ENCODE data around the gene PHF11.

PHF11 gene

GRCh38 chr13:49498206-49498605, 2.5 kb downstream of the PHF11 start:
- DNase-seq (ENCODE audit: low read depth in 3 of 3) = no peak

- no peak for DNase-seq (ENCODE audit: low read depth in 3 of 3)
These were observed 4.3 kb downstream of the PHF11 start for GRCh38 chr13:49499889-49500660.

DNA sequence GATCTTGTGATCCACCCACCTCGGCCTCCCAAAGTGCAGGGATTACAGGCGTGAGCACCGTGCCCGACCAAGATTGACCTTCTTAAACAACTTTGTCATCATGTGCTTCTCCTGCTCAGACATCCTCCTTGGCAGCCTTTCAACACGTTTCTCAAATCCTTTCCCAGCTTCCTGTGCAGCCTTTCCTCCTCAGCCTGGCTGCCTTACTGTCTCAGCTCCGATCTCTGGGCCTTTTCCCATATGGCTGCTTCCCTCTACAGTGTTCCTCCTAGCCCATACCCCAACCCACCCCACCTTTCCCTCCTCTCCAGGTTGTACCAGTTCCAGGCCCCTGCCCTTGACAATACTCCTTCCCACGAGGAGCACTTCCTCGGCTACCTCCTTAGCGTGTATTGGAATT, 7.2 kb downstream of the PHF11 start:
- no peak for DNase-seq (ENCODE audit: low read depth in 3 of 3)

DNA sequence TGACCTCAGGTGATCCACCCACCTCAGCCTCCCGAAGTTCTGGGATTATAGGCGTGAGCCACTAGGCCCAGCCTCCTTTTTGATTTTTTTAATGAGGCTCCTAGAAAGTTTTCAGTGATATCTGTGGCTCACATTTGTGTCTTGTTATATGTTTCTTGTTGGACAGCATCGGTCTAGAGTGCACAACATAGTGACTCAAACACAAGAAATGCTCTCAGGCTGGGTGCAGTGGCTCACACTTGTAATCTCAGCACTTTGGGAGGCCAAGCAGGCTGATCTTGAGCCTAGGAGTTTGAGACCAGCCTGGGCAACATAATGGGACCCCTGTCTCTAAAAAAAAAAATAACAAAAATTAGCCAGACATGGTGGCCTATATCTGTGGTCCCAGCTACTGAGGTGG, 8.2 kb downstream of the PHF11 start:
- no peak for DNase-seq (ENCODE audit: low read depth in 3 of 3)

GRCh38 chr13:49512578-49512977, 16.8 kb downstream of the PHF11 start:
- DNase-seq (ENCODE audit: low read depth in 3 of 3) = no peak

DNA sequence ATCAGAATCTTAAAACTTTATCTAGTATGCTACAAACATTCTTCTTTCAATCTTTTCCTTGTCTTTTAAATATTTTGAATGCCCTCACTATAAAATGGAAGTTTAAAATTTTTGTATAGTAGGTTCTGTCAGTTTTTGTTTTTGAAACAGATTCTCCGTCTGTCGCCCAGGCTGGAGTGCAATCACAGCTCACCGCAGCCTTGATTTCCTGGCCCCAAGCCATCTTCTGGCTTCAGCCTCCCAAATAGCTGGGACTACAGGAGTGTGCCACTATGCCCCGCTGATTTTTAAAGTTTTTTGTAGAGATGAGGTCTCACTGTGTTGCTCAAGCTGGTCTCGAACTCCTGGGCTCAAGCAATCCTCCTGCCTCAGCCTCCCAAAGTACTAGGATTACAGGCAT, 20.7 kb downstream of the PHF11 start:
- no peak for DNase-seq (ENCODE audit: low read depth in 3 of 3)

DNA sequence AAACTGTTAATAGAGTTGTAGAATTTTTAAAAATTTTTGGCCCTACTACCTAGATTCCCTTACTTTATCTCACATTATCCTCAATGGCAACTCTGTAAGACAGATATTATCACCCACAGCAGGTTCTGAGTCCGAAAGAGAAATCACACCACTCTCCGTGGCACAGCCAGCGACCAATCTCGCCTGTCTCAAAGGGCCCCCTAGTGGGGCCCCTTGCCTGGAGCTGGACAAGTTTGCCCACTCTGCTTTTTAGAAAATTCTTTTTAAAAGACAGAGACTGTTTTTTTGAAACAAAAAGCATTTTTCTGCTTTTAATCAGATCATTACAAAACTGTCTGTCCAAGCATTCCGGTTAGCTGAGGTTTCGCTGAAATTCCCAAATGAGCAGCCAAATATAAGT, 21.7 kb downstream of the PHF11 start:
- no peak for DNase-seq (ENCODE audit: low read depth in 3 of 3)

DNA sequence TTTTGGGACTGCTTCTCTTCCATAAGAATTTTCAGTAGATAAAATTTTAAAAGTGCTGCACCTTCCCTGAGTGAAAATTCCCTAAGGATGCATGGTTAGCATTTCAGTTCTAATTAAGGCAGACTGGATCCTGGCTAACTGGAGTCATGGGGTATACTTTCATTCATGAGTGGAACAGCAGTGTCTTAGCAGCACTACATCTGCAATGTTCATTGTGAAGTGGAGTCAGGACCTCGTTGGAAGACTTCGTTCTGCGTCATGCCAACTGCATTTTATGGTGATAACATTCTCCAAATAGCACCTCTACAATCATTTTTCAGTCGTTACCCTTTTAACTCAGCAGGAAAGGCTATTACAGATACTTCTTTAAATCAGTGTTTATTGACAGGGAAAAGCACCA, 25.5 kb downstream of the PHF11 start:
- no peak for DNase-seq (ENCODE audit: low read depth in 3 of 3)

DNA sequence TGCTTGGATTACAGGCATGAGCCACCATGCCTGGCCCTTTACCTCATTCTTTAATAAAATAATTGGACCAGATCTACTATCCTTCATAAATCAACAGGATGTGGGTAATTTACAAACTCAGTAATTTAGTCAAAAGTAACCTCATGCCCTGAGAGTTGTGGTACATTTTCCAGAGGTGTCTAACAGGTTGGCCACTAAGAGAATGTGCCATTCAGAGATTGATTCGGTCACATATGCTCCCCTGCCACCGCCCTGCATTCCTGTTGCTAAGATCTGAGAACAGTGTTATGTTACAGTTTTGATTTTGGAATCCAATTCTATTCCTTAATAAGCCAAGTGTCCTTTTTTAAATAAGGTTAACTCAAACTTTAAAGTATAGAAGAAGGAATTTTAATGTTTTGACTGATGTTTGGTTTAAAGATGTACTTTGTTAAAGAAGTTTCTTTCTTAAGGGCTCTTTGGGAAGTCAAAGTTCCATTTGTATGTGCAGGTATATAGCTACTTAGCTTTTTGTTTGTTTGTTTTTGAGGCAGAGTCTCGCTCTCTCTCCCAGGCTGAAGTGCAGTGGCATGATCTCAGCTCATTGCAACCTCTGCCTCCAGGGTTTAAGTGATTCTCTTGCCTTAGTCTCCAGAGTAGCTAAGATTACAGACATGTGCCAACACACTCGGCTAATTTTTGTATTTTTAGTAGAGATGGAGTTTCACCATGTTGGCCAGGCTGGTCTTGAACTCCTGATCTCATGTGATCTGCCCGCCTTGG, 29.2 kb downstream of the PHF11 start:
- DNase-seq (ENCODE audit: low read depth in 3 of 3) = no peak

DNA sequence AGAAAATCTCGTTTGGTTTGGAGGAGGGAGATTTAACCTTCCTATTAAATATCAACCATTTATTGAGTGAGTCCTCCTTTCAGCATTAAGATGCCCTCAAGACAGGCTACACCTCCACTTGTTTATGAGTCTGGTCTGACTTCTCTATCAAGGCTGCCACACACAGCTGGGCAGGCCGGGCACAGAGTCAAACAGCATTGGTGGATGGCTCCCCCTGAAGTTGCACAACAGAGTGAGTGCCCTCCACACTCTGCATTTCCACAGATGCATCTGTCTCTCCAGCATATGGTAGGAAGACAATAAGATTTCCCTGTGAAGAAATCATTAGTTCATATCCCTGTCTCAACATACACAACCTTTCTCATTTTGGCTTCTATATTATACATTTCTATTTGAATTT, 31.4 kb downstream of the PHF11 start:
- DNase-seq (ENCODE audit: low read depth in 3 of 3) = no peak

DNA sequence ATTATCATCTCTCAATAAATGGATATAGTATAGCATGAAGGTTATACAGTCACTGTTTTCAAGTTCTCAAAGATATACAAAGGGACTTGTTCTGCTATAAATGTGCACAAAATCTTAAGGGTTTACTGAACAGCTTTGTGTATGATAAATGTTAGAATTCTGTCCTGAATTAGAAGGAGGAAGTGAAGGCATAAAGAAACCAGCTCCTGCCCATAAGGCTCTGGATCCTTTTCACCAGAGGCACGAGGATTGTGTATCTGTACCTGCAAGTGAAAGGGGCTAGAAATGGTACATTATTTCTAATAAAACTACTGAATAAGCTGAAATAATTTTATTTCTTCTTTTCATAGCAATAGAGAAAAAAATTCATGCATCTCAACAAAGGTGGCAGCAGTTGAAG, 32.4 kb downstream of the PHF11 start:
- no peak for DNase-seq (ENCODE audit: low read depth in 3 of 3)

DNA sequence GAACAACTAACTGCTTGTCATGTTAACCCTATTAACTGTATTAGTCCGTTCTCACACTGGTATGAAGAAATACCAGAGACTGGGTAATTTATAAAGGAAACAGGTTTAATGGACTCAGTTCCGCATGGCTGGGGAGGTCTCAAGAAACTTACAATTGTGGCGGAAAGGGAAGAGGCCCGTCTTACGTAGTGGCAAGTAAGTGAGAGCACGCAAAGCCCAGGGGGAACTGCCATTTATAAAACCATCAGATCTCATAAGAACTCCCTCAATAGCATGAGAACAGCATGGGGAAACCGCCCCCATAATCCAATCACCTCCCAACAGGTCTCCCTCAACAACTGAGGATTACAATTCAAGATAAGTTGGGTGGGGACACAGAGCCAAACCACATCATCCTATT, 34.7 kb downstream of the PHF11 start:
- DNase-seq (ENCODE audit: low read depth in 3 of 3) = no peak

- no peak for DNase-seq (ENCODE audit: low read depth in 3 of 3)
These were observed 36.8 kb downstream of the PHF11 start for GRCh38 chr13:49532593-49532992.

- DNase-seq (ENCODE audit: low read depth in 3 of 3) = no peak
These were observed 37.3 kb downstream of the PHF11 start for GRCh38 chr13:49533011-49533410.

DNA sequence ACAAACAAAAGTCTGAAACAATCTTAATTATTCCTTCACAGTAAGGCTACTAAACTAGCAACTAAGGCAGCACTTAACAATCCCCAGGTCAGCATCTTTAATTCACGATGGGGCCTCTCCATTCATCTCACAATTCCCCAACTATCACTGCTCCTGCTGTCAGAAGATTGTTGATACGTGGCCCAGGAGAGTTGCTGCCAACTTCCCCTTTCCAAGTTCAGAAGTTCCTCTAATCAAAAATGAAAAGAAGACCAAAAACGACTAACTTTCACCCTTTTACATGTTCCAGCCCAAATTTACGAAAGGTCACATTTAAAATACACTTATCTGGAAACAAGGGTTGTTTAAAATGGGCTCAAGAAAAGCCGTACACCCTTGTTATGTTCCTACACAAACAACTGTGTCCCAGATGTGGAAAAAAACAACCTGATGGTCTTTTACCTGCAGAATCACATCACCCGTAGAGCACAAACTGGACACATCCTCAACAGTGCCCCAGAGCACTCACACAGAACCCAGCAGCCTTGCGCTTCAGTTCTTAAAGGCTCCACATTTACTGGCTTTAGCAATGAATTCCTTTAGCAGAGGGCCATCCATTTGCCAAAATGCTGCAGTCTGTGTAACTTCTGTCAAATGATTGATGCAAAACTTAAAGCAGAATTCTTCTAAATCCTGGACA, 38.0 kb downstream of the PHF11 start:
- no peak for DNase-seq (ENCODE audit: low read depth in 3 of 3)

GRCh38 chr13:49536144-49536873, 40.6 kb downstream of the PHF11 start:
- DNase-seq (ENCODE audit: low read depth in 3 of 3) = no peak

- DNase-seq (ENCODE audit: low read depth in 3 of 3) = no peak
These were observed 42.7 kb downstream of the PHF11 start for GRCh38 chr13:49538404-49538803.

GRCh38 chr13:49539313-49539712, 43.6 kb downstream of the PHF11 start:
- DNase-seq (ENCODE audit: low read depth in 3 of 3) = no peak

- no peak for DNase-seq (ENCODE audit: low read depth in 3 of 3)
These were observed 44.0 kb downstream of the PHF11 start for GRCh38 chr13:49539746-49540145.

GRCh38 chr13:49540552-49540951, 44.8 kb downstream of the PHF11 start:
- DNase-seq (ENCODE audit: low read depth in 3 of 3) = peak in 1 of 3 experiments; percentile 6

GRCh38 chr13:49543656-49544055, 47.9 kb downstream of the PHF11 start:
- no peak for DNase-seq (ENCODE audit: low read depth in 3 of 3)

DNA sequence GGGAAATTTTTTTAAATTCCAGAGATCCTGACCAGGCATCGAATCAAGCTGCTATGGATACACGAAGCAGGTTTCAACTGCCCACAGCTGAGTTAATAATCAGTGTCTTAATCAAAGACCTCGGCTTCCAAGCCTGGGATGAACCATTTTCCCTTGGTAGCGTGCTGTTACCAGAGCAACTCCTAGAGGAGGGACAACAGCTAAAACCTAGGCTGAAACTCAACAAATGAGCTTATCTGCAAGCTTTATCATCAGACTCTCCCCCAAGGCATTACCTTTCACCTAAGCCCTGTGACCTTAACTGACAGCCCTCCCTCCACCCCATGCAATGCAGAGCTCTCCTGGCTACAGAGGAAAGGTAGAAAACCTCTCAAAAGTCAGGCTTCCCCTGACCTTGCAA, 49.9 kb downstream of the PHF11 start:
- DNase-seq (ENCODE audit: low read depth in 3 of 3) = no peak
